Fibroblast of skin of scalp (primary cell): ENCODE data around the gene STARD3.

ENCODE experiments used
- DNase-seq: peaks from one replicate; pipeline ENCODE4 v3.0.0-alpha.2; 2013

Gene STARD3

GRCh38 chr17:39660397-39661385 lies 23.7 kb downstream of the STARD3 start:
- DNase-seq: no peak

- no peak for DNase-seq
Measured at GRCh38 chr17:39661744-39662541, 25.0 kb downstream of the STARD3 start.

DNA sequence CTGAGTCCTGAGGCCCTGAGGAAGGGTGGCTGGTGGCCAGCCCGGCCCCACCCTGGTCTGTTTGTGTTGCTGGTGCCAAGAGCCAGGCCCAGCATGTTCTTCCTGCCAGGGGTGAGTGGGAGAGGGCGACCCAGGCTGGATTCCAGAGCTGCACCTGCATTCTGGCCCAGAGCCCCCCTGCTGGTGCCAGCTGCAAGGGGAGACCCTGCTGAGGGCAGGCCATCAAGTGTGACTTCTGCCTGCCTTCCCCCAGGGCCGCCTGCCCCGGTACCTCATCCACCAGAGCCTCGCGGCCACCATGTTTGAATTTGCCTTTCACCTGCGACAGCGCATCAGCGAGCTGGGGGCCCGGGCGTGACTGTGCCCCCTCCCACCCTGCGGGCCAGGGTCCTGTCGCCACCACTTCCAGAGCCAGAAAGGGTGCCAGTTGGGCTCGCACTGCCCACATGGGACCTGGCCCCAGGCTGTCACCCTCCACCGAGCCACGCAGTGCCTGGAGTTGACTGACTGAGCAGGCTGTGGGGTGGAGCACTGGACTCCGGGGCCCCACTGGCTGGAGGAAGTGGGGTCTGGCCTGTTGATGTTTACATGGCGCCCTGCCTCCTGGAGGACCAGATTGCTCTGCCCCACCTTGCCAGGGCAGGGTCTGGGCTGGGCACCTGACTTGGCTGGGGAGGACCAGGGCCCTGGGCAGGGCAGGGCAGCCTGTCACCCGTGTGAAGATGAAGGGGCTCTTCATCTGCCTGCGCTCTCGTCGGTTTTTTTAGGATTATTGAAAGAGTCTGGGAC lies 25.8 kb downstream of the STARD3 start:
- no peak for DNase-seq

DNA sequence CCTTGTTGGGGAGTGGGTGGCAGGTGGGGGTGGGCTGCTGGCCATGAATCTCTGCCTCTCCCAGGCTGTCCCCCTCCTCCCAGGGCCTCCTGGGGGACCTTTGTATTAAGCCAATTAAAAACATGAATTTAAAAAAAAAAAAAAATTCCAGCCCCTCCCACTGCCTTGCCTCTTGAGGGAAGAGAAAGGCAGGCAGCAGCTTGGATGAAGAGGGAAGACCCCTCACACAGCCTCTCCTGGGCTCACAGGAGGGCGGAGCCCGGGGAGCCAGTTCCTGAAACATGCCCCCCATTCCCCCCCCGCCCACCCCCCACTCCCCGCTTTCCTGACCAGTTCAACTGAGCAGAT lies 26.4 kb downstream of the STARD3 start:
- no peak for DNase-seq

GRCh38 chr17:39663688-39664580 lies 27.0 kb downstream of the STARD3 start:
- no peak for DNase-seq

DNA sequence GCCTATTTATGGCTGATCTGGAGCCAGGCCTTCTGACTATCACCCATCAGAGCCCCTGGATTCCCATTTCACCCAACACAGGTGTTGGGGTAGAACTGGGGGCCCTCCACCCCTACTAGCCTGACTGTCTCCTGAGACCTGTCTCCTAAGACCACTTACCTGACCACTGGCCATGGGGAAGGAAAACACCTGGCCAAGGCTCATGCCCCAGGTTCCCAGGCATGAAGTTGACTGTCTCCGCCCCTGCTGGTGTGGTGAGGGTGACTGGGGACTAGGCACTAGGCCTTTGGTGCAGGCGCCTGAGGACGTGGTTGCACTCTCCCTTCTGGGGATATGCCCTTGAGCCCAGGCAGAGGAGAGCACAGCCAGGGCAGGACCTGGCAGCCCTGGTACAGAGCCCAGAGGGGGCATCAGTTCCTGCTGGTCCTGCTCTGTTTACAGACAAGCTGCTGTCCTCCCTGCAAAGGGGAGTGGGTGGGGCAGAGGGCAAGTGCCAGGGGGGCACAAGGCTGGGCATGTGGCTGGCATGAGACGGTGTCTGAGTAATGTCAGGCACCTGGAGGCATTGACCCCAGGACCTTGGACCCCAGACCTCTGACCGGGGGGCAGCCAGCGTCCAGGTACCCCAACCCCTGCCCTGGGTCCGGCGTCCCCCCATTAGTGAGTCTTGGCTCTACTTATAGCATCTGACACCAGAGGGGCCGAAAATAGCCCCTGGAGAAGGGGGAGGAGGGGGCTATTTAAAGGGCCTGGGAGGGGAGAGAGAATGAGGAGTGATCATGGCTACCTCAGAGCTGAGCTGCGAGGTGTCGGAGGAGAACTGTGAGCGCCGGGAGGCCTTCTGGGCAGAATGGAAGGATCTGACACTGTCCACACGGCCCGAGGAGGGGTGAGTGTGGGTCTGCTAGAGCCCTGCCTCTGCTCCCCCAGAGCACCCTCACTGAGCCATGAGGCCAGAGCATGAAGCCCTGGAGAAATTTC lies 27.9 kb downstream of the STARD3 start, which contains the start of gene TCAP:
Gene TCAP, plus strand, starts transcription at position 769 of the 981 bp plus-strand sequence. Its CDS starts 11 bp downstream, at position 780.
- DNase-seq: no peak

DNA sequence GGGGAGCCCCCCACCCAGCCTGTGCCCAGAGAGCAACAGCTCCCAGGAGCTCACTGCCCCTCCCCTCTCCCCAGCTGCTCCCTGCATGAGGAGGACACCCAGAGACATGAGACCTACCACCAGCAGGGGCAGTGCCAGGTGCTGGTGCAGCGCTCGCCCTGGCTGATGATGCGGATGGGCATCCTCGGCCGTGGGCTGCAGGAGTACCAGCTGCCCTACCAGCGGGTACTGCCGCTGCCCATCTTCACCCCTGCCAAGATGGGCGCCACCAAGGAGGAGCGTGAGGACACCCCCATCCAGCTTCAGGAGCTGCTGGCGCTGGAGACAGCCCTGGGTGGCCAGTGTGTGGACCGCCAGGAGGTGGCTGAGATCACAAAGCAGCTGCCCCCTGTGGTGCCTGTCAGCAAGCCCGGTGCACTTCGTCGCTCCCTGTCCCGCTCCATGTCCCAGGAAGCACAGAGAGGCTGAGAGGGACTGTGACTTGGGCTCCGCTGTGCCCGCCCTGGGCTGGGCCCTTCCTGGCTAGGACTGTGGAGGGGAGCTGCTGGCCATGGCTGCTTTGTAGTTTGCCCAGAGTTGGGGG lies 28.8 kb downstream of the STARD3 start:
- DNase-seq: no peak

DNA sequence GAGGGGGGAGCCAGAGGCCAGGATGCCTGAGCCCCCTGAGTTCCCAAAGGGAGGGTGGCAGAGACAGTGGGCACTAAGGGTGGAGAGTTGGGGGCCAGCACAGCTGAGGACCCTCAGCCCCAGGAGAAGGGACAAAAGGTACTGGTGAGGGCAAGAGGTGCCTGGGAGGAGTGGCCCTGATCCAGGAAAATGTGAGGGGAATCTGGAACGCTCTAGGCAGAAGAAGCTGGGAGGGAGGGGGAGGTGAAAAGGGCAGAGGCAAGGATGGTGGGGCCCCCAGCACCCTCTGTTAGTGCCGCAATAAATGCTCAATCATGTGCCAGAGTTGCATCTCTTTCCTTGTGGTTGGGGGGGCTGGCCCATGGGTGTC lies 29.3 kb downstream of the STARD3 start:
- DNase-seq: no peak

- no peak for DNase-seq
Measured at GRCh38 chr17:39666601-39667261, 29.8 kb downstream of the STARD3 start.

GRCh38 chr17:39667262-39667944 lies 30.5 kb downstream of the STARD3 start:
- DNase-seq: no peak

DNA sequence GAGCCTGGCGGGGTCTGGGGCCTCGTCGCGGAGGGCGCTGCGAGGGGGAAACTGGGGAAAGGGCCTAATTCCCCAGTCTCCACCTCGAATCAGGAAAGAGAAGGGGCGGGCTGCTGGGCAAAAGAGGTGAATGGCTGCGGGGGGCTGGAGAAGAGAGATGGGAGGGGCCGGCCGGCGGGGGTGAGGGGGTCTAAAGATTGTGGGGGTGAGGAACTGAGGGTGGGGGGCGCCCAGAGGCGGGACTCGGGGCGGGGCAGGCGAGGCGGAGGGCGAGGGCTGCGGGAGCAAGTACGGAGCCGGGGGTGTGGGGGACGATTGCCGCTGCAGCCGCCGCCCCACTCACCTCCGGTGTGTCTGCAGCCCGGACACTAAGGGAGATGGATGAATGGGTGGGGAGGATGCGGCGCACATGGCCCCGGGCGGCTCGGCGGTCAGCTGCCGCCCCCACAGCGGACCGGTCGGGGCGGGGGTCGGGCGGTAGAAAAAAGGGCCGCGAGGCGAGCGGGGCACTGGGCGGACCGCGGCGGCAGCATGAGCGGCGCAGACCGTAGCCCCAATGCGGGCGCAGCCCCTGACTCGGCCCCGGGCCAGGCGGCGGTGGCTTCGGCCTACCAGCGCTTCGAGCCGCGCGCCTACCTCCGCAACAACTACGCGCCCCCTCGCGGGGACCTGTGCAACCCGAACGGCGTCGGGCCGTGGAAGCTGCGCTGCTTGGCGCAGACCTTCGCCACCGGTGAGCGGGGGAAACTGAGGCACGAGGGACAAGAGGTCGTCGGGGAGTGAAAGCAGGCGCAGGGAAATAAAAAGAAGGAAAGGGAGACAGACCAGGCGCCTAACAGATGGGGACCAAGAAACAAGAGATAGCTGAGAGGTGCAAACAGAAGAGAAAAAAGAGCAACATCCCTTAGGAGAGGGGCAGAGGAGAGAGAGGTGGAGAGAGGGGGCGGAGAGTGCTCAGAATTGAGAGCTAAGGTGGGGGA lies 31.3 kb downstream of the STARD3 start, which contains the start of gene PNMT:
Gene PNMT, plus strand, starts transcription at position 509 of the 980 bp plus-strand sequence. Its CDS starts 23 bp downstream, at position 532.
- DNase-seq: peak; percentile 34

- DNase-seq: no peak
Measured at GRCh38 chr17:39669897-39670735, 33.2 kb downstream of the STARD3 start.

- no peak for DNase-seq
Measured at GRCh38 chr17:39670746-39671145, 33.8 kb downstream of the STARD3 start.

- DNase-seq: peak; percentile 37
Measured at GRCh38 chr17:39671651-39672521, 34.9 kb downstream of the STARD3 start.
